PC-3 (cell line): Measurements from ENCODE around the gene RBM14. TPM values are rescaled to one million over a fixed set of nuclear protein-coding genes. Genes with fewer than 3 reads are reported as not detected.

Experiments used
- ATAC-seq: fragments of 200-7000 bp; cut with Tn5 transposase; 2 replicates; pipeline ENCODE4 v1.9.1; 2020; ENCODE audit warnings: mild to moderate bottlenecking, moderate library complexity
- Bru-seq: library from RNA; stranded (reverse); fragments of 400-500 nt; gene quantifications from one replicate; lab custom pipeline; 2021; lab: Mats Ljungman, UMichigan
- BruChase-seq, 2 experiments: library from RNA; stranded (reverse); fragments of 400-500 nt; gene quantifications; one replicate each; lab custom pipeline; 2021; lab: Mats Ljungman, UMichigan
- BruUV-seq: library from RNA; stranded (reverse); fragments of 400-500 nt; replicated peaks from 2 replicates; lab custom pipeline; 2021; lab: Mats Ljungman, UMichigan
- CTCF ChIA-PET: fragments of 300-600 bp; sonication (Branson Sonifier 250); formaldehyde crosslinking; loops from one replicate; lab custom pipeline; 2022; ENCODE audit warnings: antibody characterized with exemption; lab: Charles Lee
- POLR2A ChIA-PET: fragments of 300-600 bp; sonication (Branson Sonifier 250); formaldehyde crosslinking; loops from one replicate; lab custom pipeline; 2022; ENCODE audit warnings: antibody characterized with exemption; ENCODE audit not compliant: unreplicated experiment; lab: Charles Lee
- DNase-seq: peaks from one replicate; pipeline ENCODE4 v3.0.0-alpha.2; 2015
- H2AFZ ChIP-seq: fragments of 300-600 bp; sonication (generic); 2 replicates; pipeline ENCODE4 v1.6.0; 2016; ENCODE audit warnings: antibody characterized with exemption, low read length
- H3F3A ChIP-seq: fragments of 300-600 bp; sonication (generic); one replicate; pipeline ENCODE4 v1.6.0; 2017; ENCODE audit warnings: antibody characterized with exemption, low read length, control low read depth, mild to moderate bottlenecking; ENCODE audit not compliant: unreplicated experiment
- H3K27ac ChIP-seq: fragments of 300-600 bp; sonication (generic); 2 replicates; pipeline ENCODE4 v1.5.1; 2016; ENCODE audit warnings: mild to moderate bottlenecking, low read length
- H3K27me3 ChIP-seq: fragments of 300-600 bp; sonication (generic); 2 replicates; pipeline ENCODE4 v1.6.1; 2016; ENCODE audit warnings: low read length, mixed read lengths
- H3K36me3 ChIP-seq: fragments of 300-600 bp; sonication (generic); 2 replicates; pipeline ENCODE4 v1.6.1; 2016; ENCODE audit warnings: low read depth, mixed run types, low read length, mixed read lengths
- H3K4me1 ChIP-seq: fragments of 300-600 bp; sonication (generic); 2 replicates; pipeline ENCODE4 v1.5.1; 2016; ENCODE audit warnings: low read length; ENCODE audit not compliant: insufficient read depth
- H3K4me2 ChIP-seq: fragments of 300-600 bp; sonication (generic); 2 replicates; pipeline ENCODE4 v1.6.0; 2016; ENCODE audit warnings: low read length
- H3K4me3 ChIP-seq: fragments of 300-600 bp; sonication (generic); 2 replicates; pipeline ENCODE4 v1.5.1; 2016; ENCODE audit warnings: mild to moderate bottlenecking, low read length, mixed read lengths
- H3K79me2 ChIP-seq: fragments of 300-600 bp; sonication (generic); 2 replicates; pipeline ENCODE4 v1.6.1; 2017; ENCODE audit warnings: low read length, mixed read lengths
- H3K9ac ChIP-seq: fragments of 300-600 bp; sonication (generic); 2 replicates; pipeline ENCODE4 v1.6.0; 2016; ENCODE audit warnings: mild to moderate bottlenecking, low read length
- H3K9me2 ChIP-seq: fragments of 300-600 bp; sonication (generic); replicated peaks from 2 replicates; pipeline ENCODE4 v1.6.1; 2016; ENCODE audit warnings: mixed run types, low read length, mixed read lengths
- H3K9me3 ChIP-seq: fragments of 300-600 bp; sonication (generic); 2 replicates; pipeline ENCODE4 v1.6.1; 2016; ENCODE audit warnings: low read length, mixed read lengths
- H4K20me1 ChIP-seq: fragments of 300-600 bp; sonication (generic); 2 replicates; pipeline ENCODE4 v1.6.1; 2016; ENCODE audit warnings: low read length, mixed read lengths
- EZH2 ChIP-seq: fragments of 300-600 bp; sonication (generic); IDR thresholded peaks from one replicate; pipeline ENCODE4 v1.6.1; 2017; ENCODE audit warnings: antibody characterized with exemption, mild to moderate bottlenecking, low read length; ENCODE audit not compliant: unreplicated experiment
- EZH2phosphoT487 ChIP-seq: fragments of 300-600 bp; sonication (generic); IDR thresholded peaks from 2 replicates; pipeline ENCODE4 v1.6.1; 2018; ENCODE audit warnings: mild to moderate bottlenecking, antibody characterized with exemption, low read length, borderline replicate concordance
- intact Hi-C: fragments of 100-400 bp; cut with micrococcal nuclease; formaldehyde crosslinking; loops from 2 replicates; pipeline ENCODE4 v1.9.0; 2023
- long read RNA-seq: library from polyadenylated mRNA; unstranded; transcript quantifications from one replicate; pipeline ENCODE4 v2.0.0, GENCODE V29; 2021; ENCODE audit not compliant: unreplicated experiment
- total RNA-seq: library from RNA; depleted of rRNA; stranded (reverse); fragments of >200 nt; gene quantifications from 2 replicates; pipeline ENCODE4 v1.2.3, GENCODE V29; 2014; rRNA removed
- TF ChIP-seq, protein P1 (sequence below): fragments of 300-600 bp; sonication (generic); conservative IDR thresholded peaks from 2 replicates; pipeline ENCODE4 v1.5.1; 2017; ENCODE audit warnings: antibody characterized with exemption, low read depth, mild to moderate bottlenecking, low read length

RBM14 gene
- 79.3 and 119 TPM in 2 replicates for total RNA-seq
- percentile 95 among the genes with signal in this experiment for Bru-seq, nascent RNA
- percentile 99 among the genes with signal in this experiment for BruChase-seq, experiment 1, labeled RNA remaining after a 6-hour chase
- BruChase-seq, experiment 2, labeled RNA remaining after a 2-hour chase, result percentile 98 among the genes with signal in this experiment
- long read RNA-seq, transcript RBM14-201 (3 exons, 2,828 nt), result major isoform, 16 of 26 reads
- long read RNA-seq, partial matches to known transcripts, result 7 of 26 reads
- long read RNA-seq, other reads (novel, unspliced or antisense), result 1 of 26 reads

- ATAC-seq (peak; percentile 94), DNase-seq (peak; percentile 100)
- TSS peak; percentile 39 for BruUV-seq
- H3K4me2 ChIP-seq, result peak within 1 kb of the TSS; percentile 88
- peak within 1 kb of the TSS; percentile 71 for H2AFZ ChIP-seq
- POLR2A ChIA-PET, result interaction anchor here (0.5 to 1.5 kb wide), 11 partner anchors 18 to 192 kb away, joined by 3 to 20 read pairs (median 3); partner anchors contain the start of genes DPP3, RBM4, RBM4B and ZDHHC24
- CTCF ChIA-PET, result interaction anchor here (0.6 kb wide), 2 partner anchors 151 to 359 kb away, joined by 4 to 5 read pairs; no protein-coding TSS in a partner anchor
- no peaks in the 10 kb centered on the region for H3K9me3 ChIP-seq
- H3K36me3 ChIP-seq, result peaks cover 31% of the 10 kb centered on the region
- H3K27me3 ChIP-seq, result no peaks in the 10 kb centered on the region
- H3F3A ChIP-seq, result no peaks in the 10 kb centered on the region
- H3K27ac ChIP-seq, result peak within 1 kb of the TSS; percentile 77
- no peaks in the 10 kb centered on the region for H3K9me2 ChIP-seq
- peak within 1 kb of the TSS; percentile 94 for H3K9ac ChIP-seq
- intact Hi-C loops, result loop anchor here (2.0 kb wide), 3 partner anchors 22 to 70 kb away; partner anchors contain the start of genes ACTN3, CCDC87, CCS and RBM4
- peaks cover 44% of the 10 kb centered on the region for H4K20me1 ChIP-seq
- H3K79me2 ChIP-seq, result peaks cover 64% of the 10 kb centered on the region
- H3K4me3 ChIP-seq, result peak within 1 kb of the TSS; percentile 89
- TF ChIP-seq EZH2 (no peak), EZH2phosphoT487 (no peak)
- TF ChIP-seq, protein P1, sequence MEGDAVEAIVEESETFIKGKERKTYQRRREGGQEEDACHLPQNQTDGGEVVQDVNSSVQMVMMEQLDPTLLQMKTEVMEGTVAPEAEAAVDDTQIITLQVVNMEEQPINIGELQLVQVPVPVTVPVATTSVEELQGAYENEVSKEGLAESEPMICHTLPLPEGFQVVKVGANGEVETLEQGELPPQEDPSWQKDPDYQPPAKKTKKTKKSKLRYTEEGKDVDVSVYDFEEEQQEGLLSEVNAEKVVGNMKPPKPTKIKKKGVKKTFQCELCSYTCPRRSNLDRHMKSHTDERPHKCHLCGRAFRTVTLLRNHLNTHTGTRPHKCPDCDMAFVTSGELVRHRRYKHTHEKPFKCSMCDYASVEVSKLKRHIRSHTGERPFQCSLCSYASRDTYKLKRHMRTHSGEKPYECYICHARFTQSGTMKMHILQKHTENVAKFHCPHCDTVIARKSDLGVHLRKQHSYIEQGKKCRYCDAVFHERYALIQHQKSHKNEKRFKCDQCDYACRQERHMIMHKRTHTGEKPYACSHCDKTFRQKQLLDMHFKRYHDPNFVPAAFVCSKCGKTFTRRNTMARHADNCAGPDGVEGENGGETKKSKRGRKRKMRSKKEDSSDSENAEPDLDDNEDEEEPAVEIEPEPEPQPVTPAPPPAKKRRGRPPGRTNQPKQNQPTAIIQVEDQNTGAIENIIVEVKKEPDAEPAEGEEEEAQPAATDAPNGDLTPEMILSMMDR, result no peak
- H3K4me1 ChIP-seq, result peaks cover 34% of the 10 kb centered on the region
Observed at GRCh38 chr11:66616379-66617154, at the start of gene RBM14. TSS of gene RBM14 (plus strand) at chr11:66616630. CDS start at chr11:66616721, 91 bp downstream.

DNA sequence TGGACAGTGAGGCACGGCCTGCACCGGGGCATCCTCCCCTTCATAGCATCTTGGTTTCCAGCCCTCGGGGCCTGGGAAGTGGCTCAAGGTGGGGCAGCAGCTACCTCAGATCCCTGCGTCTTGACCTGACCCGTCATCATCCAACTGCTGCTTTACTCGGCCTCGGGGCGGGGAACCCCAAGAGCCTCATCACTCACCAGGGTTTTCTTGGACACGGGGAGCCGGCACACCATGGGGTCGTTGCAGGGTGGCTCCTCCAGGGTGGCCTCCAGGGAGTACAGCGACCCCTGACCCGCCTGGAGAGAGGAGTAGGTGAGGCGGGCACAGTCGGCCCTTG lies 48.7 kb upstream of the RBM14 start:
- no peak overlapping the region for H3K9ac ChIP-seq
- no peaks in the 10 kb centered on the region for H4K20me1 ChIP-seq
- H3K4me2 ChIP-seq, result peak overlapping the region; percentile 76
- intact Hi-C loops, result no loop called here
- H3K27me3 ChIP-seq, result no peaks in the 10 kb centered on the region
- POLR2A ChIA-PET, result no interaction called here
- no peaks in the 10 kb centered on the region for H3F3A ChIP-seq
- BruUV-seq, result TSS peak; percentile 51
- CTCF ChIA-PET, result no interaction called here
- no peak for DNase-seq
- peak overlapping the region; percentile 56; the same call in 1 of the 2 replicates for H3K4me3 ChIP-seq
- no peak for ATAC-seq
- no peaks in the 10 kb centered on the region for H3K36me3 ChIP-seq
- no peaks in the 10 kb centered on the region for H3K79me2 ChIP-seq
- peaks cover 6% of the 10 kb centered on the region; the same call in 1 of the 2 replicates for H3K4me1 ChIP-seq
- H3K9me2 ChIP-seq, result no peaks in the 10 kb centered on the region
- H3K27ac ChIP-seq, result no peak overlapping the region
- no peak overlapping the region for H2AFZ ChIP-seq
- no peaks in the 10 kb centered on the region for H3K9me3 ChIP-seq
- TF ChIP-seq, protein P1, result no peak
- TF ChIP-seq EZH2phosphoT487, result no peak
- TF ChIP-seq EZH2, result no peak
